ENCODE data around the gene PCNA. TPM values are rescaled to one million over a fixed set of nuclear protein-coding genes. Genes with fewer than 3 reads are reported as not detected.

The PCNA gene
- total RNA-seq, 1 donor from 2014 or later: 314 TPM

DNA sequence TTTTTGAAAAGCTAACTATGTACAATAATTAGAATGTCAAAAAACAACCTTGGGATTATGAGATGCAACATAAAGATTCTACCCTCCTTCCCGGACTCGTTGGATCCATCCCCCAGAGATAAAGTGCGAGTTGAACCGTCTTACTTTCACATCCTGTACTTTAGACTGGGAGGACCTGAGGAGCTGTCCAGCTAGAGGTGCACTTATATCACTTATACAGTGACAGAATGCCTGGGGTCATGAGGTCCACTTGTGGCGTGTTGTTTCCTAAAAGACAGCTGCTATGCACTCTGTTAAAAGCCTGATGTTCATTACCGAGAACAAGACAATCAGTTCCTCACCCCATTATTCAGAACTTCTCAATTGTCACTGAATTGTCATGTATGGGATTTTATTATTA is 9.1 kb upstream of the PCNA start:
- Mint-ChIP-seq H3K4me1 (peaks cover 31% of the 10 kb centered on the region), H3K27me3 (ENCODE audit: low read depth) (no peaks in the 10 kb centered on the region), H3K4me3 (peak overlapping the region; percentile 96), H3K36me3 (ENCODE audit: low read depth) (peaks cover 4% of the 10 kb centered on the region), H3K9me3 (no peaks in the 10 kb centered on the region), H3K27ac (ENCODE audit: unreplicated experiment) (no peak overlapping the region)
- DNase-seq (ENCODE audit: low read depth, low spot score): no peak
- TF ChIP-seq, protein P1, sequence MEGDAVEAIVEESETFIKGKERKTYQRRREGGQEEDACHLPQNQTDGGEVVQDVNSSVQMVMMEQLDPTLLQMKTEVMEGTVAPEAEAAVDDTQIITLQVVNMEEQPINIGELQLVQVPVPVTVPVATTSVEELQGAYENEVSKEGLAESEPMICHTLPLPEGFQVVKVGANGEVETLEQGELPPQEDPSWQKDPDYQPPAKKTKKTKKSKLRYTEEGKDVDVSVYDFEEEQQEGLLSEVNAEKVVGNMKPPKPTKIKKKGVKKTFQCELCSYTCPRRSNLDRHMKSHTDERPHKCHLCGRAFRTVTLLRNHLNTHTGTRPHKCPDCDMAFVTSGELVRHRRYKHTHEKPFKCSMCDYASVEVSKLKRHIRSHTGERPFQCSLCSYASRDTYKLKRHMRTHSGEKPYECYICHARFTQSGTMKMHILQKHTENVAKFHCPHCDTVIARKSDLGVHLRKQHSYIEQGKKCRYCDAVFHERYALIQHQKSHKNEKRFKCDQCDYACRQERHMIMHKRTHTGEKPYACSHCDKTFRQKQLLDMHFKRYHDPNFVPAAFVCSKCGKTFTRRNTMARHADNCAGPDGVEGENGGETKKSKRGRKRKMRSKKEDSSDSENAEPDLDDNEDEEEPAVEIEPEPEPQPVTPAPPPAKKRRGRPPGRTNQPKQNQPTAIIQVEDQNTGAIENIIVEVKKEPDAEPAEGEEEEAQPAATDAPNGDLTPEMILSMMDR (conservative IDR thresholded peaks at IDR 0.05): no peak

DNA sequence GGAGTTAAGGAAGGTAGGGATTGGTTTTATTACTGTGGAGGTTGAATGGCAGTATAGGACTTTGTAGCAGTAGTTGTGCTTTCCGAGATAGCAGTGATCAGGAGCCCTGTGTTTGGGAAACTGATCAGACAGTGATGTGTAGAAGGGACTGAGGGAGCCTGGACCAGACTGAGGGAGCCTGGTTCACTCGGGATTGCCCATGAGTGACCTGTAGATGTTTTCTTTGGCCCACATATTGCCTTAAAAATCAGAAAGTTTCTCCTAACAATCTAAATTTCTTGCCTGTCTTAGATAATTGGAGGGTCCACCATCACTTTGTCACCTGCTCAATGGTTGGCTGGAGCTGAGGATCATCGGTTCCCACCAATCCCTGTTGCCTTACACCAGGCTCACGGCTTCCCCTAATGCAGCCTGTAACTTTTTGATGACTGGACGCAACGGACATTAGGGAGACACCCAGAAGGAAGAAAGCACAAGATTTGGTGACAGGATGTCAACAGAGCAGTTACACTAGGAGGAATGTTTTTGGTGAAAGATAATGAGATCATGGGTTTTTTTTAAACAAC is 8.2 kb upstream of the PCNA start:
- peak overlapping the region; percentile 20 for H3K27ac Mint-ChIP-seq (ENCODE audit: unreplicated experiment)
- TF ChIP-seq, protein P1 (conservative IDR thresholded peaks at IDR 0.05): no peak

DNA sequence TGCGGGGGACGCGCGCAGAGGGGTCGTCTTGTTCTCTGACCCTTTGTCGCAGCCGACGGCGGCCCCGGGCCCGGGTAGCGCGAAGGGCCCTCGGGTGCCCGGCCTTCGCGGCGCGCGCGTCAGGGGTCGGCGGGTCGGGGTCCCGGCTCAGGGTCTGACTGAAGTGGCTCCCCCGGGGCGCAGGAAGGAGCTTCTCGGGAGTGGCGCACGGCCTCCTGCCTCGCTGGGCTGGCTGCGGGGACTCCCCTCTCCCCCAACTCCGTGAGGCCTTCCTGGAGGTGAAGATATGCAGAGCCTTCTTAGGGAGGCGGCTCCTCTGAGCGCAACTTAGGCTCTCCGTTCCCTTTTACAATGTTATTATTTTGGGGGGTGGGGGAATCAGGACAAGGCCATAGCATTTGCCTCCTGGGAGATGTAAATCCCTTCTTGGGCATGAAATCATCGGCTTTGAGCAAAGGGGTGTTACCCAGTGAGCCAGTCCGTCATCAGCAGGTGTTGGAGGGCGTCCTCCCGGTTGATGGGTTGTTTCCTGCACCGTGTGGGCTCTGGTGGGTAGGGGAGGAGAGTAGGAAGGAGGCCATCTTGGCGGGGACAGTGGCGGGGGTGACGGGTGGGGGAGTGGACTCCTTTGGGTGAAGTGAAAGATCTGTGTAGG is 7.6 kb upstream of the PCNA start:
- H3K27ac Mint-ChIP-seq (ENCODE audit: unreplicated experiment): peak overlapping the region; percentile 20
- no peaks in the 10 kb centered on the region for H3K27me3 Mint-ChIP-seq (ENCODE audit: low read depth)
- TF ChIP-seq, protein P1 (conservative IDR thresholded peaks at IDR 0.05): no peak
- peaks cover 4% of the 10 kb centered on the region for H3K36me3 Mint-ChIP-seq (ENCODE audit: low read depth)
- peaks cover 31% of the 10 kb centered on the region for H3K4me1 Mint-ChIP-seq
- DNase-seq (ENCODE audit: low read depth, low spot score): peak; percentile 8
- H3K9me3 Mint-ChIP-seq: no peaks in the 10 kb centered on the region
- H3K4me3 Mint-ChIP-seq: peak overlapping the region; percentile 96

More for the DNA sequence above, 8.2 kb upstream of the PCNA start:
- no peak for DNase-seq (ENCODE audit: low read depth, low spot score)
- Mint-ChIP-seq H3K27me3 (ENCODE audit: low read depth) (no peaks in the 10 kb centered on the region), H3K4me3 (peak overlapping the region; percentile 96), H3K9me3 (no peaks in the 10 kb centered on the region), H3K4me1 (peaks cover 31% of the 10 kb centered on the region), H3K36me3 (ENCODE audit: low read depth) (peaks cover 4% of the 10 kb centered on the region)

GRCh38 chr20:5126512-5127203 is 6.9 kb upstream of the PCNA start, which contains the start of gene CDS2:
CDS2 (plus strand) TSS chr20:5127008; CDS start chr20:5127093, 85 bp downstream.
- peak within 1 kb of the TSS; percentile 71 for H3K27ac Mint-ChIP-seq (ENCODE audit: unreplicated experiment)
- no peaks in the 10 kb centered on the region for H3K9me3 Mint-ChIP-seq
- TF ChIP-seq, protein P1 (conservative IDR thresholded peaks at IDR 0.05): no peak
- H3K36me3 Mint-ChIP-seq (ENCODE audit: low read depth): peaks cover 4% of the 10 kb centered on the region
- peak within 1 kb of the TSS; percentile 96 for H3K4me3 Mint-ChIP-seq
- no peaks in the 10 kb centered on the region for H3K27me3 Mint-ChIP-seq (ENCODE audit: low read depth)
- DNase-seq (ENCODE audit: low read depth, low spot score): peak; percentile 100
- H3K4me1 Mint-ChIP-seq: peaks cover 31% of the 10 kb centered on the region

- peaks cover 40% of the 10 kb centered on the region for H3K4me1 Mint-ChIP-seq
- no peaks in the 10 kb centered on the region for H3K27me3 Mint-ChIP-seq (ENCODE audit: low read depth)
- H3K4me3 Mint-ChIP-seq: peak overlapping the region; percentile 7
- H3K27ac Mint-ChIP-seq (ENCODE audit: unreplicated experiment): no peak overlapping the region
- no peak for DNase-seq (ENCODE audit: low read depth, low spot score)
- no peaks in the 10 kb centered on the region for H3K9me3 Mint-ChIP-seq
- peaks cover 4% of the 10 kb centered on the region for H3K36me3 Mint-ChIP-seq (ENCODE audit: low read depth)
- TF ChIP-seq, protein P1 (conservative IDR thresholded peaks at IDR 0.05): no peak
These were observed 3.1 kb upstream of the PCNA start for GRCh38 chr20:5122873-5123260.
